Astrocyte (in vitro differentiated cells and primary cell): ENCODE results near the gene SLC6A11. TPM values are rescaled to one million over a fixed set of nuclear protein-coding genes. Genes with fewer than 3 reads are reported as not detected.

Experiments used
- DNase-seq: peaks from one replicate; pipeline ENCODE4 v3.0.0-alpha.2; 2010; ENCODE audit warnings: low read depth
- FAIRE-seq: peaks from 2 replicates; lab custom pipeline; 2011; peaks lifted over from hg19 to GRCh38; lab: Jason Lieb, UNC
- H2AFZ ChIP-seq: 2 replicates; pipeline ENCODE4 v1.6.0; 2012; ENCODE audit warnings: low read depth, low read length, inconsistent platforms
- H3K27ac ChIP-seq: 2 replicates; pipeline ENCODE4 v1.5.1; 2011; ENCODE audit warnings: low read depth, low read length, inconsistent platforms
- H3K27me3 ChIP-seq: 2 replicates; pipeline ENCODE4 v1.6.0; 2011; ENCODE audit warnings: low read length, inconsistent platforms; ENCODE audit not compliant: insufficient read depth
- H3K36me3 ChIP-seq: 2 replicates; pipeline ENCODE4 v1.5.1; 2011; ENCODE audit warnings: low read length, inconsistent platforms; ENCODE audit not compliant: insufficient read depth
- H3K4me1 ChIP-seq: 2 replicates; pipeline ENCODE4 v1.5.1; 2011; ENCODE audit warnings: low read length, inconsistent platforms; ENCODE audit not compliant: insufficient read depth
- H3K4me2 ChIP-seq: 2 replicates; pipeline ENCODE4 v1.6.0; 2012; ENCODE audit warnings: low read length, inconsistent platforms
- H3K4me3 ChIP-seq: 2 replicates; pipeline ENCODE4 v1.5.1; 2011; ENCODE audit warnings: low read depth, mild to moderate bottlenecking, low read length, inconsistent platforms; ENCODE audit not compliant: insufficient read depth
- H3K79me2 ChIP-seq: 2 replicates; pipeline ENCODE4 v1.6.0; 2012; ENCODE audit warnings: mild to moderate bottlenecking, low read length, inconsistent platforms; ENCODE audit not compliant: insufficient read depth
- H3K9ac ChIP-seq: 2 replicates; pipeline ENCODE4 v1.6.0; 2012; ENCODE audit warnings: mild to moderate bottlenecking, low read length, inconsistent platforms
- H3K9me3 ChIP-seq: 2 replicates; pipeline ENCODE4 v1.5.1; 2012; ENCODE audit warnings: low read depth, mild to moderate bottlenecking, low read length, inconsistent platforms; ENCODE audit not compliant: insufficient read depth
- H4K20me1 ChIP-seq: 2 replicates; pipeline ENCODE4 v1.6.0; 2012; ENCODE audit warnings: low read length, inconsistent platforms; ENCODE audit not compliant: insufficient read depth
- H3K27ac Mint-ChIP-seq: one replicate; pipeline ENCODE4 v1.8.0; 2021; ENCODE audit warnings: mild to moderate bottlenecking, mixed read lengths; ENCODE audit not compliant: unreplicated experiment
- H3K27me3 Mint-ChIP-seq: one replicate; pipeline ENCODE4 v1.8.0; 2021; ENCODE audit warnings: low read depth, mixed read lengths; ENCODE audit not compliant: unreplicated experiment
- H3K36me3 Mint-ChIP-seq: one replicate; pipeline ENCODE4 v1.8.0; 2021; ENCODE audit warnings: low read depth, mixed read lengths; ENCODE audit not compliant: unreplicated experiment
- H3K4me1 Mint-ChIP-seq: one replicate; pipeline ENCODE4 v1.8.0; 2021; ENCODE audit warnings: low read depth, mixed read lengths; ENCODE audit not compliant: unreplicated experiment
- H3K4me3 Mint-ChIP-seq: one replicate; pipeline ENCODE4 v1.8.0; 2021; ENCODE audit warnings: mild to moderate bottlenecking, moderate library complexity, mixed read lengths; ENCODE audit not compliant: unreplicated experiment
- H3K9me3 Mint-ChIP-seq: one replicate; pipeline ENCODE4 v1.8.0; 2021; ENCODE audit warnings: mild to moderate bottlenecking, mixed read lengths; ENCODE audit not compliant: unreplicated experiment
- CTCF ChIP-seq: IDR thresholded peaks from 2 replicates; pipeline ENCODE4 v1.5.1; 2011; ENCODE audit warnings: low read depth, mild to moderate bottlenecking, inconsistent platforms, low read length, moderate library complexity; ENCODE audit not compliant: insufficient read depth
- EZH2 ChIP-seq: IDR thresholded peaks from 2 replicates; pipeline ENCODE4 v1.6.1; 2012; ENCODE audit warnings: mild to moderate bottlenecking, low read length, inconsistent platforms; ENCODE audit not compliant: insufficient read depth
- total RNA-seq: library from RNA; stranded (reverse); gene quantifications from 2 replicates; pipeline ENCODE4 v1.2.1, GENCODE V29; 2021

Gene SLC6A11
- total RNA-seq, 1 donor from 2014 or later = 0.34 TPM

- FAIRE-seq = no peak
- Mint-ChIP-seq H3K36me3 (no peaks in the 10 kb centered on the region), H3K4me1 (peaks cover 3% of the 10 kb centered on the region), H3K27me3 (peaks cover 43% of the 10 kb centered on the region), H3K9me3 (peaks cover 3% of the 10 kb centered on the region), H3K27ac (no peak overlapping the region), H3K4me3 (no peak overlapping the region)
- H3K4me3 ChIP-seq = no peak overlapping the region
- no peak overlapping the region for H3K9ac ChIP-seq
- no peaks in the 10 kb centered on the region for H3K4me1 ChIP-seq
- no peaks in the 10 kb centered on the region for H3K79me2 ChIP-seq
- no peak for DNase-seq
- no peaks in the 10 kb centered on the region for H3K36me3 ChIP-seq
- H4K20me1 ChIP-seq = no peaks in the 10 kb centered on the region
- H3K9me3 ChIP-seq = peaks cover 3% of the 10 kb centered on the region
- H2AFZ ChIP-seq = no peak overlapping the region
- H3K4me2 ChIP-seq = no peak overlapping the region
- peaks cover 20% of the 10 kb centered on the region for H3K27me3 ChIP-seq
- no peak overlapping the region for H3K27ac ChIP-seq
- TF ChIP-seq EZH2 (no peak), CTCF (no peak)
Measured at GRCh38 chr3:10944866-10945265, 128.8 kb downstream of the SLC6A11 start.

GRCh38 chr3:10945683-10946287, 129.8 kb downstream of the SLC6A11 start:
- Histone ChIP-seq H3K27ac (no peak overlapping the region), H3K9ac (no peak overlapping the region), H3K4me1 (no peaks in the 10 kb centered on the region), H4K20me1 (no peaks in the 10 kb centered on the region), H3K4me3 (no peak overlapping the region), H2AFZ (no peak overlapping the region), H3K4me2 (no peak overlapping the region), H3K9me3 (peaks cover 3% of the 10 kb centered on the region), H3K27me3 (peaks cover 24% of the 10 kb centered on the region), H3K79me2 (no peaks in the 10 kb centered on the region), H3K36me3 (no peaks in the 10 kb centered on the region)
- Mint-ChIP-seq H3K27ac (no peak overlapping the region), H3K4me1 (peaks cover 3% of the 10 kb centered on the region), H3K9me3 (peaks cover 3% of the 10 kb centered on the region), H3K36me3 (no peaks in the 10 kb centered on the region), H3K4me3 (no peak overlapping the region), H3K27me3 (peaks cover 45% of the 10 kb centered on the region)
- DNase-seq (no peak), FAIRE-seq (no peak)
- no peak for TF ChIP-seq EZH2
- TF ChIP-seq CTCF = peak; percentile 60

- H3K4me1 ChIP-seq = no peaks in the 10 kb centered on the region
- peaks cover 24% of the 10 kb centered on the region for H3K27me3 ChIP-seq
- H3K4me3 ChIP-seq = no peak overlapping the region
- Mint-ChIP-seq H3K4me3 (no peak overlapping the region), H3K9me3 (peaks cover 3% of the 10 kb centered on the region), H3K27me3 (peaks cover 47% of the 10 kb centered on the region), H3K27ac (no peak overlapping the region), H3K4me1 (peaks cover 3% of the 10 kb centered on the region), H3K36me3 (no peaks in the 10 kb centered on the region)
- H3K4me2 ChIP-seq = no peak overlapping the region
- no peak for FAIRE-seq
- no peak for TF ChIP-seq EZH2
- no peak for TF ChIP-seq CTCF
- H3K36me3 ChIP-seq = no peaks in the 10 kb centered on the region
- no peak overlapping the region for H2AFZ ChIP-seq
- DNase-seq = no peak
- no peaks in the 10 kb centered on the region for H4K20me1 ChIP-seq
- no peak overlapping the region for H3K9ac ChIP-seq
- H3K79me2 ChIP-seq = no peaks in the 10 kb centered on the region
- H3K27ac ChIP-seq = no peak overlapping the region
- peaks cover 3% of the 10 kb centered on the region for H3K9me3 ChIP-seq
Measured at GRCh38 chr3:10946526-10946925, 130.5 kb downstream of the SLC6A11 start.
